Chondrocyte (in vitro differentiated cells): ENCODE results near the gene LIME1. TPM values are rescaled to one million over a fixed set of nuclear protein-coding genes. Genes with fewer than 3 reads are reported as not detected.

Experiments
- DNase-seq: peaks from one replicate; pipeline ENCODE4 v3.0.0; 2021; ENCODE audit warnings: mixed read lengths, low spot score
- H3K27ac Mint-ChIP-seq: one replicate; pipeline ENCODE4 v1.8.0; 2021; ENCODE audit warnings: mild to moderate bottlenecking, moderate library complexity, mixed read lengths; ENCODE audit not compliant: unreplicated experiment
- H3K27me3 Mint-ChIP-seq: 2 replicates; pipeline ENCODE4 v1.8.0; 2021; ENCODE audit warnings: low read depth, mixed read lengths
- H3K36me3 Mint-ChIP-seq: 2 replicates; pipeline ENCODE4 v1.8.0; 2021; ENCODE audit warnings: low read depth, mixed read lengths
- H3K4me1 Mint-ChIP-seq: 2 replicates; pipeline ENCODE4 v1.8.0; 2021; ENCODE audit warnings: low read depth, mild to moderate bottlenecking, mixed read lengths
- H3K4me3 Mint-ChIP-seq: one replicate; pipeline ENCODE4 v1.8.0; 2021; ENCODE audit warnings: mild to moderate bottlenecking, moderate library complexity, mixed read lengths; ENCODE audit not compliant: unreplicated experiment
- H3K9me3 Mint-ChIP-seq: 2 replicates; pipeline ENCODE4 v1.8.0; 2021; ENCODE audit warnings: low read depth, mixed read lengths
- total RNA-seq: library from RNA; stranded (reverse); gene quantifications from 3 replicates; pipeline ENCODE4 v1.2.1, GENCODE V29; 2021
- TF ChIP-seq, protein P1 (sequence below): fragments of 200-600 bp; sonication (generic); IDR thresholded peaks from 2 replicates; pipeline ENCODE4 v1.5.0; 2021; ENCODE audit warnings: antibody characterized with exemption, mild to moderate bottlenecking, moderate library complexity

Gene LIME1
- total RNA-seq, 1 donor from 2014 or later: 6.8 TPM

DNA sequence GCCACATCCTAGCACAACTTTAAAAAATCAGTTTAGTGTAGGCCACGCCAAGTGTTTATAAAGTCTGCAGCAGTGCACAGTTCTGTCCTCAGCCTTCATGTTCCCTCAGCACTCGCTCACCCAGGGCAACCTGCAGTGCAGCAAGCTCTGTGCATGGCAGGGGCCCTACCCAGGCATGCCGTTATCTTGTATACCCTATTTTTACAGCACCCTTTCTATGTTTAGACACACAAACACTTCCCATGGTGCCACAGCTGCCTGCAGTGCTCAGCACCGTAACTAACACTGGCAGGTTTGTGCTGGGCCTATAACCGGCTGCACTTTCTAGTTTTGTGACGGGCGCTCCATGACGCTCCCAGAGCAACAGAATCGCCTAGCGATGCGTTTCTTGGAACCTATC is 50.8 kb downstream of the LIME1 start:
- no peak overlapping the region for H3K27ac Mint-ChIP-seq
- no peak for DNase-seq

DNA sequence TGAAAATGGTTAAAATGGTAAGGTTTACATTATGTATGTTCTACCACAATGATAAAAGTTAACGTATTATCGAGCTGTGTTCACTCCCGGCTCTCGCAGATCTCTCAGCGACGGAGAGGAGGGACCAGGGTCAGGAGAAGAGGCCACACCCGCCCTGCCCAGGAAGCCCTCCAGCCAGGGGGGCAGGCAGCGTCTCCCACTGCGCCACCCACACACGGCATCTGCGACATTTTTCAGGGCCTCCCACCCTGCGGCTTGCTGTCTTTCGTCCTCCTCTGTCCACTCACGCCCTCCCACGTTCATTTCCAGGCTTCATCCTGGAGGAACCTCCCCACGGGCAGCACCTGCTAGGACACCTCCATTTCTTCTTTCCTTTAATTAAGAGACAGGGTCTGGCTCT is 51.3 kb downstream of the LIME1 start:
- no peaks in the 10 kb centered on the region for H3K27me3 Mint-ChIP-seq
- H3K4me3 Mint-ChIP-seq: no peak overlapping the region
- DNase-seq: no peak
- H3K4me1 Mint-ChIP-seq: peaks cover 4% of the 10 kb centered on the region
- peaks cover 2% of the 10 kb centered on the region for H3K36me3 Mint-ChIP-seq
- no peaks in the 10 kb centered on the region for H3K9me3 Mint-ChIP-seq
- TF ChIP-seq, protein P1, sequence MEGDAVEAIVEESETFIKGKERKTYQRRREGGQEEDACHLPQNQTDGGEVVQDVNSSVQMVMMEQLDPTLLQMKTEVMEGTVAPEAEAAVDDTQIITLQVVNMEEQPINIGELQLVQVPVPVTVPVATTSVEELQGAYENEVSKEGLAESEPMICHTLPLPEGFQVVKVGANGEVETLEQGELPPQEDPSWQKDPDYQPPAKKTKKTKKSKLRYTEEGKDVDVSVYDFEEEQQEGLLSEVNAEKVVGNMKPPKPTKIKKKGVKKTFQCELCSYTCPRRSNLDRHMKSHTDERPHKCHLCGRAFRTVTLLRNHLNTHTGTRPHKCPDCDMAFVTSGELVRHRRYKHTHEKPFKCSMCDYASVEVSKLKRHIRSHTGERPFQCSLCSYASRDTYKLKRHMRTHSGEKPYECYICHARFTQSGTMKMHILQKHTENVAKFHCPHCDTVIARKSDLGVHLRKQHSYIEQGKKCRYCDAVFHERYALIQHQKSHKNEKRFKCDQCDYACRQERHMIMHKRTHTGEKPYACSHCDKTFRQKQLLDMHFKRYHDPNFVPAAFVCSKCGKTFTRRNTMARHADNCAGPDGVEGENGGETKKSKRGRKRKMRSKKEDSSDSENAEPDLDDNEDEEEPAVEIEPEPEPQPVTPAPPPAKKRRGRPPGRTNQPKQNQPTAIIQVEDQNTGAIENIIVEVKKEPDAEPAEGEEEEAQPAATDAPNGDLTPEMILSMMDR: no peak
- no peak overlapping the region for H3K27ac Mint-ChIP-seq

More for the DNA sequence above, 50.8 kb downstream of the LIME1 start:
- no peaks in the 10 kb centered on the region for H3K27me3 Mint-ChIP-seq
- TF ChIP-seq, protein P1: no peak
- H3K4me1 Mint-ChIP-seq: peaks cover 4% of the 10 kb centered on the region
- no peak overlapping the region for H3K4me3 Mint-ChIP-seq
- peaks cover 2% of the 10 kb centered on the region for H3K36me3 Mint-ChIP-seq
- no peaks in the 10 kb centered on the region for H3K9me3 Mint-ChIP-seq

Other genes starting within 250 kb of the LIME1 start
- gene EEF1A2, start 237.6 kb upstream of the LIME1 start, total RNA-seq: 0.34 to 6.5 TPM (median 5.5 TPM) in 3 replicates
- 245 to 268 TPM (median 261 TPM) in 3 replicates for gene PPDPF, start 215.9 kb upstream of the LIME1 start, total RNA-seq
- not detected in 3 replicates for gene PTK6, start 199.3 kb upstream of the LIME1 start, total RNA-seq
- gene SRMS, start 188.9 kb upstream of the LIME1 start, total RNA-seq: not detected in 3 replicates
- 0.25 to 0.38 TPM in 2 of 3 replicates, not detected in the other for gene FNDC11, start 182.5 kb upstream of the LIME1 start, total RNA-seq
- 13.6 to 18.1 TPM (median 14.9 TPM) in 3 replicates for gene HELZ2, start 162.4 kb upstream of the LIME1 start, total RNA-seq
- 7.8 to 8.5 TPM (median 7.9 TPM) in 3 replicates for gene GMEB2, start 109.6 kb upstream of the LIME1 start, total RNA-seq
- 7.8 to 15.0 TPM (median 7.8 TPM) in 3 replicates for gene STMN3, start 83.2 kb upstream of the LIME1 start, total RNA-seq
- 20.4 to 45.3 TPM (median 21.9 TPM) in 3 replicates for gene RTEL1, start 78.4 kb upstream of the LIME1 start, total RNA-seq
- 0.79 to 0.99 TPM in 2 of 3 replicates, not detected in the other for gene TNFRSF6B, start 40.0 kb upstream of the LIME1 start, total RNA-seq
- gene ARFRP1, start 28.7 kb upstream of the LIME1 start, total RNA-seq: 37.8 to 47.4 TPM (median 39.8 TPM) in 3 replicates
- 19.2 to 25.6 TPM (median 20.6 TPM) in 3 replicates for gene ZGPAT, start 28.6 kb upstream of the LIME1 start, total RNA-seq
- 90.7 to 105 TPM (median 101 TPM) in 3 replicates for gene SLC2A4RG, start 3.1 kb downstream of the LIME1 start, total RNA-seq
- gene ZBTB46, start 94.6 kb downstream of the LIME1 start, total RNA-seq: 5.9 to 8.3 TPM (median 6.0 TPM) in 3 replicates
- not detected in 3 replicates for gene ABHD16B, start 124.8 kb downstream of the LIME1 start, total RNA-seq
- 102 to 141 TPM (median 138 TPM) in 3 replicates for gene TPD52L2, start 128.6 kb downstream of the LIME1 start, total RNA-seq
- 44.2 to 46.6 TPM (median 45.1 TPM) in 3 replicates for gene DNAJC5, start 158.5 kb downstream of the LIME1 start, total RNA-seq
- gene UCKL1, start 219.8 kb downstream of the LIME1 start, total RNA-seq: 24.3 to 27.5 TPM (median 27.2 TPM) in 3 replicates
- gene ZNF512B, start 233.3 kb downstream of the LIME1 start, total RNA-seq: 36.5 to 44.3 TPM (median 37.2 TPM) in 3 replicates
- gene SAMD10, start 243.0 kb downstream of the LIME1 start, total RNA-seq: 3.8 to 4.7 TPM (median 4.3 TPM) in 3 replicates
- 49.0 to 56.6 TPM (median 49.5 TPM) in 3 replicates for gene PRPF6, start 244.5 kb downstream of the LIME1 start, total RNA-seq